Hematopoietic multipotent progenitor cell treated with erythropoietin and hydrocortisone succinate and interleukin-3 and kit ligand, for 8 days (in vitro differentiated cells): ENCODE results near the gene WNK3.

Source experiments
- DNase-seq: peaks from one replicate; pipeline ENCODE4 v3.0.0-alpha.2; 2015

Gene WNK3

GRCh38 chrX:54237014-54237413 lies 120.8 kb downstream of the WNK3 start:
- no peak for DNase-seq

- no peak for DNase-seq
These were observed 127.3 kb downstream of the WNK3 start for GRCh38 chrX:54230435-54231148.

- no peak for DNase-seq
These were observed 134.3 kb downstream of the WNK3 start for GRCh38 chrX:54223581-54223980.

GRCh38 chrX:54213603-54214002 lies 144.2 kb downstream of the WNK3 start:
- no peak for DNase-seq

- DNase-seq, result no peak
These were observed 149.3 kb downstream of the WNK3 start for GRCh38 chrX:54208531-54208930.

GRCh38 chrX:54198262-54198661 lies 159.6 kb downstream of the WNK3 start:
- no peak for DNase-seq

GRCh38 chrX:54194982-54195588 lies 162.8 kb downstream of the WNK3 start:
- no peak for DNase-seq

- no peak for DNase-seq
These were observed 164.6 kb downstream of the WNK3 start for GRCh38 chrX:54193085-54193821.

GRCh38 chrX:54184474-54184873 lies 173.4 kb downstream of the WNK3 start:
- DNase-seq, result no peak

- DNase-seq, result peak; percentile 77
These were observed 174.8 kb downstream of the WNK3 start, which contains the start of gene FAM120C for GRCh38 chrX:54182864-54183613. FAM120C (minus strand) TSS chrX:54183254; CDS start chrX:54183198, 56 bp downstream.

GRCh38 chrX:54182194-54182863 lies 175.5 kb downstream of the WNK3 start:
- DNase-seq, result peak; percentile 71

GRCh38 chrX:54181202-54181953 lies 176.5 kb downstream of the WNK3 start:
- DNase-seq, result no peak

GRCh38 chrX:54180403-54180802 lies 177.4 kb downstream of the WNK3 start:
- DNase-seq, result no peak

- DNase-seq, result no peak
These were observed 179.5 kb downstream of the WNK3 start for GRCh38 chrX:54178100-54178940.

GRCh38 chrX:54177306-54177705 lies 180.5 kb downstream of the WNK3 start:
- no peak for DNase-seq

- DNase-seq, result no peak
These were observed 184.1 kb downstream of the WNK3 start for GRCh38 chrX:54173791-54174190.

- DNase-seq, result no peak
These were observed 185.4 kb downstream of the WNK3 start for GRCh38 chrX:54172455-54172854.

GRCh38 chrX:54171527-54172250 lies 186.2 kb downstream of the WNK3 start:
- DNase-seq, result no peak

GRCh38 chrX:54171091-54171490 lies 186.8 kb downstream of the WNK3 start:
- no peak for DNase-seq

GRCh38 chrX:54166915-54167314 lies 190.9 kb downstream of the WNK3 start:
- DNase-seq, result no peak
